Stomach (tissue), 4 donors: Measurements from ENCODE around the gene ZNF582.

Experiments used
- POLR2A ChIP-seq, 4 donors: fragments of 450-650 bp; IDR thresholded peaks; one replicate each; pipeline ENCODE4 v1.6.1; 2016; ENCODE audit warnings: antibody characterized with exemption in 4 of 4, control low read depth in 2 of 4, mild to moderate bottlenecking in 1 of 4, moderate library complexity in 1 of 4
- TF ChIP-seq, protein P1 (sequence below), 7 experiments: fragments of 450-650 bp in 4 of 7; fragments of 200-600 bp in 3 of 7; sonication (generic) in 3 of 7; IDR thresholded peaks; one replicate each; pipeline ENCODE4 v1.5.1; 2016 to 2019; ENCODE audit warnings: antibody characterized with exemption in 7 of 7, control low read depth in 2 of 7, mild to moderate bottlenecking in 1 of 7

DNA sequence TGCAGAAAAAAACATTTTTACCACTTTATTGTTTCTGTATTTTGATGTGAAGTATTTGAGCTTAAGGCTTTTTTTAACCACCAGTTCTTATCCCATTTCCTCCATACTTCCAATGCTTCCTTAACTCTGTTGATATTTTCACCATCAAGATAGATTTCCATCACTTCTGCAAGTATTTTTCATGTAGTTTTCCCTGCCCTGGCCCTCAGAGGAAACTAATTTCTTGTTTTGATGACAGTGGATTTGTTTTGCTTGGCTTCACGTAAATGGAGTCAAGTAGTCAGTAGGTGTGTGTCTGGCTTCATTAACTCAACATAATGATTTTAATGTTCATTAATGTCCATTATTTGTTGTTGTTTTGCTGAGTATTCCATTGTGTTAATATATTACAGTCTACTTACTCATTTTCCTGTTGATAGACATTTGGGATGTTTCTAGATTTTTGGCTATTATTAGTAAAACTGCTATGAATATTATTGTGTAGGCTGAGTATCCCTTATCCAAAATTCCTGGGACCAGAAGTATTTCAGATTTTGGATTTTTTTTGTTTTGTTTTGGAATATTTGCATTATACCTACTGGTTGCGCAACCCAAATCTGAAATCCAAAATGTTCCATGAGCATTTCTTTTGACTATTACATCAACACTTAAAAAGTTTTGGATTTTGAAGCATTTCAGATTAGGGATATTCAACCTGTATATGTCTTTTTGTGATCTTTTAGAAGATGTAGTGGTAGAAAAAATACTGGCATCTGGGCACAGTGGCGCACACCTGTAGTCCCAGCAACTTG lies 23.3 kb downstream of the ZNF582 start:
- TF ChIP-seq, protein P1, sequence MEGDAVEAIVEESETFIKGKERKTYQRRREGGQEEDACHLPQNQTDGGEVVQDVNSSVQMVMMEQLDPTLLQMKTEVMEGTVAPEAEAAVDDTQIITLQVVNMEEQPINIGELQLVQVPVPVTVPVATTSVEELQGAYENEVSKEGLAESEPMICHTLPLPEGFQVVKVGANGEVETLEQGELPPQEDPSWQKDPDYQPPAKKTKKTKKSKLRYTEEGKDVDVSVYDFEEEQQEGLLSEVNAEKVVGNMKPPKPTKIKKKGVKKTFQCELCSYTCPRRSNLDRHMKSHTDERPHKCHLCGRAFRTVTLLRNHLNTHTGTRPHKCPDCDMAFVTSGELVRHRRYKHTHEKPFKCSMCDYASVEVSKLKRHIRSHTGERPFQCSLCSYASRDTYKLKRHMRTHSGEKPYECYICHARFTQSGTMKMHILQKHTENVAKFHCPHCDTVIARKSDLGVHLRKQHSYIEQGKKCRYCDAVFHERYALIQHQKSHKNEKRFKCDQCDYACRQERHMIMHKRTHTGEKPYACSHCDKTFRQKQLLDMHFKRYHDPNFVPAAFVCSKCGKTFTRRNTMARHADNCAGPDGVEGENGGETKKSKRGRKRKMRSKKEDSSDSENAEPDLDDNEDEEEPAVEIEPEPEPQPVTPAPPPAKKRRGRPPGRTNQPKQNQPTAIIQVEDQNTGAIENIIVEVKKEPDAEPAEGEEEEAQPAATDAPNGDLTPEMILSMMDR (IDR thresholded peaks at IDR 0.05) = no peak
- no peak for TF ChIP-seq POLR2A (IDR thresholded peaks at IDR 0.05)
